Testis (tissue), 3 donors: ENCODE measurements around the gene VANGL2. TPM values are rescaled to one million over a fixed set of nuclear protein-coding genes. Genes with fewer than 3 reads are reported as not detected.
A peak's percentile ranks its signal among the peaks of the same experiment; 100 is the strongest.

Experiments used
- DNase-seq: peaks from one replicate; pipeline ENCODE4 v3.0.0-alpha.2; 2019
- H3K27ac ChIP-seq, 2 donors: fragments of 200-600 bp; sonication (generic); one replicate each; pipeline ENCODE4 v1.5.1; 2019
- H3K27me3 ChIP-seq: fragments of 200-600 bp; sonication (generic); one replicate; pipeline ENCODE4 v1.5.1; 2019
- H3K36me3 ChIP-seq: fragments of 200-600 bp; sonication (generic); one replicate; pipeline ENCODE4 v1.5.1; 2017; ENCODE audit warnings: low read depth; ENCODE audit errors: missing control alignments
- H3K4me1 ChIP-seq: fragments of 200-600 bp; sonication (generic); one replicate; pipeline ENCODE4 v1.5.1; 2019
- H3K4me3 ChIP-seq, 2 donors: fragments of 200-600 bp; sonication (generic); one replicate each; pipeline ENCODE4 v1.5.1; 2017 to 2019
- H3K9me3 ChIP-seq: fragments of 200-600 bp; sonication (generic); one replicate; pipeline ENCODE4 v1.5.1; 2017
- POLR2A ChIP-seq: fragments of 450-650 bp; IDR thresholded peaks from one replicate; pipeline ENCODE4 v1.6.1; 2017; ENCODE audit warnings: antibody characterized with exemption, mild to moderate bottlenecking, moderate library complexity
- WGBS, 2 donors: methylation state at CpG; one replicate each; pipeline ENCODE4 v1.1.5; 2018; 5-methylcytosine and 5-hydroxymethylcytosine counted together
- intact Hi-C: fragments of 100-400 bp; cut with DNase I; formaldehyde crosslinking; loops from one replicate; pipeline ENCODE4 v1.15.1; 2023; ENCODE audit warnings: low total_unique reads
- polyA plus RNA-seq: library from polyadenylated mRNA; stranded (reverse); fragments of 350-450 nt; fragmentation: Illumina TruSeq; extraction: RNeasy Lipid Tissue Mini Kit (QIAGEN cat#74804); gene quantifications from one replicate; pipeline ENCODE4 v1.2.3, GENCODE V29; 2014; ENCODE audit warnings: low read depth, low replicate concordance; ENCODE audit not compliant: insufficient read depth
- total RNA-seq, 2 donors: library from RNA; depleted of rRNA; stranded (reverse); fragments of >200 nt; gene quantifications; one replicate each; pipeline ENCODE4 v1.2.3, GENCODE V29; 2016
- TF ChIP-seq, protein P1 (sequence below), 3 experiments: fragments of 450-650 bp in 2 of 3; fragments of 200-600 bp in 1 of 3; sonication (generic) in 1 of 3; IDR thresholded peaks; one replicate each; pipeline ENCODE4 v1.5.1; 2016 to 2019; ENCODE audit warnings: antibody characterized with exemption in 3 of 3, mild to moderate bottlenecking in 2 of 3, moderate library complexity in 1 of 3

Gene VANGL2
- total and polyA plus RNA-seq, 3 donors from 2014 or later, result 3.6 to 5.9 (median 3.8) TPM

DNA sequence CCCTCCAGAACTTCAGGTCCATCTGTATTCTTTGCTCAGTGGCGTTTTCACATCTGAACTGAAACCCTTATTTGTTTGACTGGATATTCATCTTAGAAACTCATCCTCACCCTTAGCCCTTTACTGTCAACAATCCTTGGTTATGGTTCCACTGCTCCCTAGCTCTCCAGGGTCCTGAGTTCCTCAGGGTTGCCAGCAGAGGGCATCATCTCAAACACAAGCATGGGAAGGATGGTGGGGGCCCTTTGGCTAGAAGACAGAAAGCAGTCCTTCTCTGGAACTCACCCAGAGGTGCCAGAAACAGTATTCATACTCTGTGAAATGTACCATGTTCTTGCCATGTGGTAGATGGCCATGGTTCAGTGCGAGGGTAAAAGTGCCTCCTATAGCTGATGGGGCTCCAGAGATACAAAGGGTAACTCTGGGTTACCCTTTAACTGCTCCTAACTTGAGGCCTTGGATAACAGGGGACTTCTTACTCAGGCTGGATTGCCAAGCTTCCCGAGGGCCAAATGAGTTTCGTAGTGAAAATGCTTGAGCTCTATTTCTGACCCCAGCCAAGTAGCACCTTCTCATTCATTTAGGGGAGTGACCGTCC is 45.9 kb upstream of the VANGL2 start:
- 79 to 85% methylated on average over 4 to 5 of the region's 5 CpGs for WGBS, 2 donors
- Histone ChIP-seq H3K4me1 (no peaks in the 10 kb centered on the region), H3K4me3 (no peak overlapping the region), H3K27ac (no peak overlapping the region), H3K36me3 (no peaks in the 10 kb centered on the region), H3K27me3 (no peaks in the 10 kb centered on the region), H3K9me3 (no peaks in the 10 kb centered on the region)
- TF ChIP-seq, protein P1, sequence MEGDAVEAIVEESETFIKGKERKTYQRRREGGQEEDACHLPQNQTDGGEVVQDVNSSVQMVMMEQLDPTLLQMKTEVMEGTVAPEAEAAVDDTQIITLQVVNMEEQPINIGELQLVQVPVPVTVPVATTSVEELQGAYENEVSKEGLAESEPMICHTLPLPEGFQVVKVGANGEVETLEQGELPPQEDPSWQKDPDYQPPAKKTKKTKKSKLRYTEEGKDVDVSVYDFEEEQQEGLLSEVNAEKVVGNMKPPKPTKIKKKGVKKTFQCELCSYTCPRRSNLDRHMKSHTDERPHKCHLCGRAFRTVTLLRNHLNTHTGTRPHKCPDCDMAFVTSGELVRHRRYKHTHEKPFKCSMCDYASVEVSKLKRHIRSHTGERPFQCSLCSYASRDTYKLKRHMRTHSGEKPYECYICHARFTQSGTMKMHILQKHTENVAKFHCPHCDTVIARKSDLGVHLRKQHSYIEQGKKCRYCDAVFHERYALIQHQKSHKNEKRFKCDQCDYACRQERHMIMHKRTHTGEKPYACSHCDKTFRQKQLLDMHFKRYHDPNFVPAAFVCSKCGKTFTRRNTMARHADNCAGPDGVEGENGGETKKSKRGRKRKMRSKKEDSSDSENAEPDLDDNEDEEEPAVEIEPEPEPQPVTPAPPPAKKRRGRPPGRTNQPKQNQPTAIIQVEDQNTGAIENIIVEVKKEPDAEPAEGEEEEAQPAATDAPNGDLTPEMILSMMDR (IDR thresholded peaks at IDR 0.05), result peak in 1 of 3 experiments; percentile 26
- no peak for TF ChIP-seq POLR2A
- intact Hi-C loops, result no loop called here
- no peak for DNase-seq

DNA sequence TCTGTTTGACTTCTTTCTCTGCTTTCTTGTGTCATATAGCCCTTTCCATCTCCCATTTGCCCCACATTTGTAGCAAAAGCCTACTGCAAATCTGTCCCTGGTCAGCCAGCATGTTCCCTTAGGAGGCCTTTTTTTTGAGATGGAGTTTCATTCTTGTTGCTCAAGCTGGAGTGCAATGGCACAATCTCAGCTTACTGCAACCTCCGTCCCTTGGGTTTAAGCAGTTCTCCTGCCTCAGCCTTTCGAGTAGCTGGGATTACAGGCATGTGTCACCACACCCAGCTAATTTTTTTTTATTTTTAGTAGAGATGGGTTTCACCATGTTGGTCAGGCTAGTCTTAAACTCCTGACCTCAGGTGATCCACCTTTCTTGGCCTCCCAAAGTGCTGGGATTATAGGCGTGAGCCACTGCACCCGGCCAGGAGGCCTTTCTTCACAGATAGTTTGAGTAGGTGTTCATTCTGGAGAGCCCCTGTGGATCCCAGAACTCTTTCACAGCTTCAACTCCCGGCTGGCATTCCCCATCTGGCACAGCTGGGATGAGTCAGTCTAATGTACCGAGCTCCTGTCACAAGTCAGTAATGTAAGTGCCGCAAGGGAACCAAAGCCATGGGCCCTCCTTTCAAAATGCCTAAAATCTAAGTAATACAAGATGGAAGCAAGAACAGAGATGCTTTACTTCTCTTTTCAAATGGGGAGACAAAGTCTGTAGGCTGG is 42.9 kb upstream of the VANGL2 start:
- H3K9me3 ChIP-seq, result no peaks in the 10 kb centered on the region
- H3K36me3 ChIP-seq, result no peaks in the 10 kb centered on the region
- no peaks in the 10 kb centered on the region for H3K4me1 ChIP-seq
- DNase-seq, result no peak
- no peaks in the 10 kb centered on the region for H3K27me3 ChIP-seq
- no peak overlapping the region for H3K27ac ChIP-seq
- intact Hi-C loops, result no loop called here
- 86 to 96% methylated on average over 7 of the region's 7 CpGs for WGBS, 2 donors
- H3K4me3 ChIP-seq, result no peak overlapping the region
- TF ChIP-seq, protein P1 (IDR thresholded peaks at IDR 0.05), result no peak
- TF ChIP-seq POLR2A, result no peak

DNA sequence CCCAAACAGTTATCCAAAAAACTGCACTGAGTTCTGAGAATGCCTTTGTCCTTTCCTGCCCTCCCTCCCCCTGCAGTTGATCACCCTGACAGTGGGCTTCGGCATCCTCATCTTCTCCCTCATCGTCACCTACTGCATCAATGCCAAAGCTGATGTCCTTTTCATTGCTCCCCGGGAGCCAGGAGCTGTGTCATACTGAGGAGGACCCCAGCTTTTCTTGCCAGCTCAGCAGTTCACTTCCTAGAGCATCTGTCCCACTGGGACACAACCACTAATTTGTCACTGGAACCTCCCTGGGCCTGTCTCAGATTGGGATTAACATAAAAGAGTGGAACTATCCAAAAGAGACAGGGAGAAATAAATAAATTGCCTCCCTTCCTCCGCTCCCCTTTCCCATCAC is 42.3 kb upstream of the VANGL2 start:
- Histone ChIP-seq H3K27ac (no peak overlapping the region), H3K4me3 (no peak overlapping the region), H3K36me3 (no peaks in the 10 kb centered on the region), H3K27me3 (no peaks in the 10 kb centered on the region), H3K4me1 (no peaks in the 10 kb centered on the region), H3K9me3 (no peaks in the 10 kb centered on the region)
- intact Hi-C loops, result no loop called here
- WGBS, 2 donors, result 84 to 89% methylated on average over 4 of the region's 4 CpGs
- TF ChIP-seq POLR2A, result no peak
- TF ChIP-seq, protein P1 (IDR thresholded peaks at IDR 0.05), result no peak
- DNase-seq, result no peak

DNA sequence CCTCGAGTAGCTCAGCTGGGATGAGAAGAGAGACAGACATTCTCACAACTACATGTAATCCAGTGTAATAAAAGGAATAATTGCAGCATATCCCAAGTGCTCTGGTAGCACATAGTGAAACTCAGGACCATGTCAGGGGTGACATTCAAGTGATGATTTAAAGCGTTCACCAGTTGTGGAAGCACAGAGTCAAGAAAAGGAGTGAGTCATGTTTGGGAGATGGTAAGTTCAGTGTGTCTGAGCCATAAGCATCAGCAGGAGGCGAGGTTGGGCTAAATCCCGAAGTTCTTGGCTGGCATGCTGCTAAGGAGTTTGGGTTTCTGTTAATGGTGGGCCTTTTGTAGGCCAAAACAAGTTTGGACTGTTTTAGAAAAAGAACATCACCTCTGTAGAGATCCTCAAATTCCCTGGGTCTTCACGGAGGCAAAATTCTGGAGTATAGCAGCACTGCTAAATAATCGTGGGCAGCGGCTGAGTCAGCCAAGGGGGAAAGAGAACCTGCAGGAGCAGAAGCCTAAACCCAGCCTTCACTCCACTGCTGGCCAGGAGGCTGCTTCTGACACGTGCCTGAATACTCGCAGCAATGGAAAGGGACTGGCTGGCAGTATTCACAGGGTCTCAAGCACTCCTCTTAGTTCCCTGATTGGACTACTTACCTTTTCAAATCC is 40.7 kb upstream of the VANGL2 start:
- Histone ChIP-seq H3K27ac (no peak overlapping the region), H3K27me3 (no peaks in the 10 kb centered on the region), H3K4me3 (no peak overlapping the region), H3K4me1 (no peaks in the 10 kb centered on the region), H3K9me3 (no peaks in the 10 kb centered on the region), H3K36me3 (no peaks in the 10 kb centered on the region)
- intact Hi-C loops, result no loop called here
- no peak for DNase-seq
- WGBS, 2 donors, result 89 to 90% methylated on average over 9 of the region's 9 CpGs
- TF ChIP-seq POLR2A, result no peak
- TF ChIP-seq, protein P1 (IDR thresholded peaks at IDR 0.05), result no peak
